HepG2 (cell line): ENCODE data around the gene VCP.

ENCODE experiments used
- NCOA2 ChIP-seq: sonication (generic); formaldehyde crosslinking; IDR thresholded peaks from 2 replicates; pipeline ENCODE4 v1.8.0; 2022; ENCODE audit warnings: inconsistent platforms
- PRDM10 ChIP-seq: sonication (generic); formaldehyde crosslinking; IDR thresholded peaks from 2 replicates; pipeline ENCODE4 v1.4.0; 2020; ENCODE audit warnings: low read depth, missing genetic modification reagents
- ZNF777 ChIP-seq: sonication (generic); formaldehyde crosslinking; IDR thresholded peaks from 2 replicates; pipeline ENCODE4 v1.4.0; 2020; ENCODE audit warnings: missing genetic modification reagents
- TF ChIP-seq, protein P1 (sequence below): sonication (generic); formaldehyde crosslinking; IDR thresholded peaks from 2 replicates; pipeline ENCODE4 v1.5.0; 2020; ENCODE audit warnings: mild to moderate bottlenecking, missing genetic modification reagents, moderate library complexity
- TF ChIP-seq, protein P2 (sequence below): sonication (generic); formaldehyde crosslinking; IDR thresholded peaks from 2 replicates; pipeline ENCODE4 v1.8.1; 2023; ENCODE audit warnings: mild to moderate bottlenecking, inconsistent platforms, moderate library complexity, missing genetic modification reagents, borderline replicate concordance

GRCh38 chr9:35010351-35010958 is 62.0 kb downstream of the VCP start:
- no peak for TF ChIP-seq NCOA2
- no peak for TF ChIP-seq PRDM10 (CRISPR knock-in tag)
- TF ChIP-seq, protein P1, sequence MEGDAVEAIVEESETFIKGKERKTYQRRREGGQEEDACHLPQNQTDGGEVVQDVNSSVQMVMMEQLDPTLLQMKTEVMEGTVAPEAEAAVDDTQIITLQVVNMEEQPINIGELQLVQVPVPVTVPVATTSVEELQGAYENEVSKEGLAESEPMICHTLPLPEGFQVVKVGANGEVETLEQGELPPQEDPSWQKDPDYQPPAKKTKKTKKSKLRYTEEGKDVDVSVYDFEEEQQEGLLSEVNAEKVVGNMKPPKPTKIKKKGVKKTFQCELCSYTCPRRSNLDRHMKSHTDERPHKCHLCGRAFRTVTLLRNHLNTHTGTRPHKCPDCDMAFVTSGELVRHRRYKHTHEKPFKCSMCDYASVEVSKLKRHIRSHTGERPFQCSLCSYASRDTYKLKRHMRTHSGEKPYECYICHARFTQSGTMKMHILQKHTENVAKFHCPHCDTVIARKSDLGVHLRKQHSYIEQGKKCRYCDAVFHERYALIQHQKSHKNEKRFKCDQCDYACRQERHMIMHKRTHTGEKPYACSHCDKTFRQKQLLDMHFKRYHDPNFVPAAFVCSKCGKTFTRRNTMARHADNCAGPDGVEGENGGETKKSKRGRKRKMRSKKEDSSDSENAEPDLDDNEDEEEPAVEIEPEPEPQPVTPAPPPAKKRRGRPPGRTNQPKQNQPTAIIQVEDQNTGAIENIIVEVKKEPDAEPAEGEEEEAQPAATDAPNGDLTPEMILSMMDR (CRISPR knock-in tag): no peak
- TF ChIP-seq ZNF777 (CRISPR knock-in tag): no peak
- TF ChIP-seq, protein P2, sequence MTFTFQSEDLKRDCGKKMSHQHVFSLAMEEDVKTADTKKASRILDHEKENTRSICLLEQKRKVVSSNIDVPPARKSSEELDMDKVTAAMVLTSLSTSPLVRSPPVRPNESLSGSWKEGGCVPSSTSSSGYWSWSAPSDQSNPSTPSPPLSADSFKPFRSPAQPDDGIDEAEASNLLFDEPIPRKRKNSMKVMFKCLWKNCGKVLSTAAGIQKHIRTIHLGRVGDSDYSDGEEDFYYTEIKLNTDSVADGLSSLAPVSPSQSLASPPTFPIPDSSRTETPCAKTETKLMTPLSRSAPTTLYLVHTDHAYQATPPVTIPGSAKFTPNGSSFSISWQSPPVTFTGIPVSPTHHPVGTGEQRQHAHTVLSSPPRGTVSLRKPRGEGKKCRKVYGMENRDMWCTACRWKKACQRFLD (CRISPR knock-in tag): no peak
